IMR-90 (cell line): ENCODE measurements around the gene CGNL1. TPM values are rescaled to one million over a fixed set of nuclear protein-coding genes. Genes with fewer than 3 reads are reported as not detected.
A peak's percentile ranks its signal among the peaks of the same experiment; 100 is the strongest.

Source experiments
- ATAC-seq: fragments of 200-7000 bp; cut with Tn5 transposase; 2 replicates; pipeline ENCODE4 v1.9.1; 2020; ENCODE audit warnings: low read depth, mild to moderate bottlenecking, moderate library complexity
- BruUV-seq: library from RNA; stranded (reverse); fragments of 400-500 nt; replicated peaks from 2 replicates; lab custom pipeline; 2021; lab: Mats Ljungman, UMichigan
- CTCF ChIA-PET: fragments of 300-600 bp; formaldehyde crosslinking; extraction: SDS; loops from one replicate; lab custom pipeline; 2021; ENCODE audit warnings: antibody characterized with exemption; lab: Yijun Ruan, JAX
- POLR2A ChIA-PET: fragments of 300-600 bp; sonication (Branson Sonifier 250); formaldehyde crosslinking; loops from one replicate; lab custom pipeline; 2022; ENCODE audit warnings: antibody characterized with exemption; ENCODE audit not compliant: unreplicated experiment; lab: Charles Lee
- DNase-seq: peaks from one replicate; pipeline ENCODE4 v3.0.0; 2013
- H2AFZ ChIP-seq: replicated peaks from 2 replicates; pipeline ENCODE3; 2013; ENCODE audit warnings: low read length, mild to moderate bottlenecking; ENCODE audit not compliant: poor library complexity
- H2AK5ac ChIP-seq: 2 replicates; pipeline ENCODE4 v1.6.1; 2013; ENCODE audit warnings: low read depth, low read length, inconsistent platforms
- H2AK9ac ChIP-seq: replicated peaks from 2 replicates; pipeline ENCODE3; 2013; ENCODE audit warnings: mild to moderate bottlenecking, low read depth, low read length, moderate library complexity; ENCODE audit not compliant: poor library complexity
- H2BK120ac ChIP-seq: 2 replicates; pipeline ENCODE4 v1.6.1; 2013; ENCODE audit warnings: low read depth, low read length, inconsistent platforms
- H2BK15ac ChIP-seq: 3 replicates; pipeline ENCODE4 v1.6.1; 2013; ENCODE audit warnings: low read depth, low read length, inconsistent platforms
- H2BK20ac ChIP-seq: 2 replicates; pipeline ENCODE4 v1.6.1; 2013; ENCODE audit warnings: low read depth, mild to moderate bottlenecking, inconsistent platforms, low read length, moderate library complexity
- H2BK5ac ChIP-seq: 2 replicates; pipeline ENCODE4 v1.6.1; 2013; ENCODE audit warnings: mild to moderate bottlenecking, low read depth, low read length, inconsistent platforms; ENCODE audit not compliant: poor library complexity, severe bottlenecking
- H3K14ac ChIP-seq: replicated peaks from 2 replicates; pipeline ENCODE4 v1.6.1; 2013; ENCODE audit warnings: low read depth, low read length, inconsistent platforms
- H3K18ac ChIP-seq: 2 replicates; pipeline ENCODE4 v1.6.1; 2013; ENCODE audit warnings: low read depth, low read length, control low read depth
- H3K23ac ChIP-seq: 2 replicates; pipeline ENCODE4 v1.6.1; 2013; ENCODE audit warnings: low read depth, low read length, inconsistent platforms
- H3K27ac ChIP-seq: 2 replicates; pipeline ENCODE4 v1.5.1; 2013; ENCODE audit warnings: mild to moderate bottlenecking, control low read depth, low read length; ENCODE audit not compliant: insufficient read depth
- H3K27me3 ChIP-seq: 2 replicates; pipeline ENCODE4 v1.6.1; 2013; ENCODE audit warnings: low read length; ENCODE audit not compliant: control insufficient read depth, insufficient read depth
- H3K36me3 ChIP-seq: 2 replicates; pipeline ENCODE4 v1.6.1; 2013; ENCODE audit warnings: low read length, mixed read lengths; ENCODE audit not compliant: control insufficient read depth, insufficient read depth
- H3K4ac ChIP-seq: 2 replicates; pipeline ENCODE4 v1.6.1; 2013; ENCODE audit warnings: low read depth, low read length, inconsistent platforms
- H3K4me1 ChIP-seq: 2 replicates; pipeline ENCODE4 v1.6.1; 2013; ENCODE audit warnings: low read length, mixed read lengths; ENCODE audit not compliant: control insufficient read depth, insufficient read depth
- H3K4me2 ChIP-seq: 2 replicates; pipeline ENCODE4 v1.6.1; 2013; ENCODE audit warnings: low read depth, mild to moderate bottlenecking, control low read depth, low read length, moderate library complexity
- H3K4me3 ChIP-seq: 2 replicates; pipeline ENCODE4 v1.5.1; 2013; ENCODE audit warnings: low read depth, mild to moderate bottlenecking, control low read depth, low read length, moderate library complexity; ENCODE audit not compliant: insufficient read depth
- H3K56ac ChIP-seq: 2 replicates; pipeline ENCODE4 v1.6.1; 2013; ENCODE audit warnings: low read length, inconsistent platforms; ENCODE audit not compliant: insufficient read depth; ENCODE audit errors: extremely low read depth
- H3K79me1 ChIP-seq, 2 experiments: 2 replicates each; pipeline ENCODE4 v1.6.1; 2013; ENCODE audit warnings: low read length in 2 of 2, inconsistent platforms in 1 of 2, low read depth in 1 of 2
- H3K9ac ChIP-seq: 2 replicates; pipeline ENCODE4 v1.6.1; 2013; ENCODE audit warnings: low read depth, low read length, control low read depth
- H3K9me1 ChIP-seq: 2 replicates; pipeline ENCODE4 v1.6.1; 2013; ENCODE audit warnings: low read length, inconsistent platforms; ENCODE audit not compliant: insufficient read depth
- H3K9me3 ChIP-seq: 2 replicates; pipeline ENCODE4 v1.6.1; 2013; ENCODE audit warnings: low read length; ENCODE audit not compliant: control insufficient read depth, insufficient read depth
- H4K20me1 ChIP-seq: 2 replicates; pipeline ENCODE4 v1.6.1; 2013; ENCODE audit warnings: low read length, inconsistent platforms; ENCODE audit not compliant: insufficient read depth
- H4K5ac ChIP-seq: 2 replicates; pipeline ENCODE4 v1.6.1; 2013; ENCODE audit warnings: mild to moderate bottlenecking, low read depth, low read length, control low read depth
- H4K8ac ChIP-seq, 2 experiments: 2 replicates each; pipeline ENCODE4 v1.6.1; 2013; ENCODE audit warnings: low read depth in 2 of 2, low read length in 2 of 2, control low read depth in 1 of 2, inconsistent platforms in 1 of 2
- H4K91ac ChIP-seq: 2 replicates; pipeline ENCODE4 v1.6.1; 2013; ENCODE audit warnings: low read depth, low read length, inconsistent platforms; ENCODE audit not compliant: insufficient read depth
- BHLHE40 ChIP-seq: fragments of 150-350 bp; IDR thresholded peaks from 2 replicates; pipeline ENCODE4 v1.6.1; 2016; ENCODE audit warnings: mild to moderate bottlenecking, low read depth, low read length
- CEBPB ChIP-seq: IDR thresholded peaks from 2 replicates; pipeline ENCODE4 v1.6.1; 2012; ENCODE audit warnings: low read depth, low read length, improper control_type of control experiment
- CHD1 ChIP-seq: IDR thresholded peaks from 2 replicates; pipeline ENCODE4 v1.6.1; 2012; ENCODE audit warnings: low read depth, low read length, improper control_type of control experiment
- CTCF ChIP-seq: conservative IDR thresholded peaks from 2 replicates; pipeline ENCODE4 v1.5.1; 2012; ENCODE audit warnings: mild to moderate bottlenecking, low read depth, low read length, improper control_type of control experiment
- ELK1 ChIP-seq: fragments of 150-350 bp; IDR thresholded peaks from 2 replicates; pipeline ENCODE4 v1.6.1; 2016; ENCODE audit warnings: low read depth, mild to moderate bottlenecking, low read length, moderate library complexity, borderline replicate concordance
- FOS ChIP-seq: fragments of 150-350 bp; IDR thresholded peaks from 2 replicates; pipeline ENCODE4 v1.6.1; 2016; ENCODE audit warnings: low read depth, low read length
- MAFK ChIP-seq: IDR thresholded peaks from 2 replicates; pipeline ENCODE4 v1.6.1; 2012; ENCODE audit warnings: low read depth, low read length, improper control_type of control experiment
- MAZ ChIP-seq: IDR thresholded peaks from 2 replicates; pipeline ENCODE4 v1.6.1; 2012; ENCODE audit warnings: low read depth, mild to moderate bottlenecking, low read length, improper control_type of control experiment, moderate library complexity, borderline replicate concordance
- MXI1 ChIP-seq: IDR thresholded peaks from 2 replicates; pipeline ENCODE4 v1.6.1; 2012; ENCODE audit warnings: low read depth, mild to moderate bottlenecking, low read length, moderate library complexity, borderline replicate concordance
- NFE2L2 ChIP-seq: fragments of 150-350 bp; IDR thresholded peaks from 2 replicates; pipeline ENCODE4 v1.6.1; 2016; ENCODE audit warnings: low read depth, mild to moderate bottlenecking, low read length
- POLR2A ChIP-seq: IDR thresholded peaks from 2 replicates; pipeline ENCODE4 v1.6.1; 2012; ENCODE audit warnings: mild to moderate bottlenecking, low read depth, low read length
- RAD21 ChIP-seq: IDR thresholded peaks from 2 replicates; pipeline ENCODE4 v1.6.1; 2012; ENCODE audit warnings: low read length, improper control_type of control experiment
- RCOR1 ChIP-seq: IDR thresholded peaks from 2 replicates; pipeline ENCODE4 v1.6.1; 2012; ENCODE audit warnings: mild to moderate bottlenecking, low read length, improper control_type of control experiment; ENCODE audit not compliant: insufficient replicate concordance
- RFX5 ChIP-seq: IDR thresholded peaks from 2 replicates; pipeline ENCODE4 v1.8.0; 2012; ENCODE audit warnings: low read depth, mild to moderate bottlenecking, low read length, moderate library complexity
- SMC3 ChIP-seq: fragments of 150-350 bp; IDR thresholded peaks from 2 replicates; pipeline ENCODE4 v1.6.1; 2016; ENCODE audit warnings: low read depth, mild to moderate bottlenecking, antibody characterized with exemption, low read length, moderate library complexity
- USF2 ChIP-seq: fragments of 150-350 bp; IDR thresholded peaks from 2 replicates; pipeline ENCODE4 v1.6.1; 2017; ENCODE audit warnings: mild to moderate bottlenecking, antibody characterized with exemption, low read length, low read depth
- WGBS, 2 experiments: methylation state at CpG; one replicate each; pipeline versions ENCODE4 v1.1.5 to v1.1.7; 2013; ENCODE audit warnings: missing lambda C conversion rate in 2 of 2; ENCODE audit not compliant: insufficient read length in 1 of 2; ENCODE audit errors: extremely low coverage in 2 of 2; 5-methylcytosine and 5-hydroxymethylcytosine counted together
- dilution Hi-C: fragments of 300-500 bp; cut with HindIII; formaldehyde crosslinking; loops from one replicate; pipeline ENCODE4 v1.14.3; 2018; ENCODE audit warnings: low sequenced_read_pairs; ENCODE audit not compliant: unreplicated experiment
- in situ Hi-C: fragments of 300-500 bp; cut with MboI; formaldehyde crosslinking; loops from 3 replicates; pipeline ENCODE4 v1.14.3; 2019; ENCODE audit warnings: low sequenced_read_pairs, inconsistent platforms, mixed read lengths
- intact Hi-C: fragments of 100-400 bp; cut with micrococcal nuclease; formaldehyde crosslinking; loops from 2 replicates; pipeline ENCODE4 v1.10.0; 2022
- polyA plus RNA-seq, 3 experiments: library from polyadenylated mRNA; depleted of rRNA; stranded (reverse); fragments of >200 nt; gene quantifications; 2 replicates each; pipeline ENCODE4 v1.2.3, GENCODE V29; 2012; ENCODE audit warnings: low replicate concordance in 1 of 3
- total RNA-seq: library from RNA; depleted of rRNA; stranded (reverse); fragments of >200 nt; gene quantifications from 2 replicates; pipeline ENCODE4 v1.2.3, GENCODE V29; 2012

The CGNL1 gene
- total and polyA plus RNA-seq, 2 of the 4 experiments (the other 2 are of a cell fraction) = 0.07 to 0.18 TPM

GRCh38 chr15:57440799-57441198 lies 64.5 kb downstream of the CGNL1 start:
- Histone ChIP-seq H2BK15ac (no peak overlapping the region), H3K9me1 (no peaks in the 10 kb centered on the region), H3K27ac (no peak overlapping the region), H2AFZ (no peak overlapping the region), H4K8ac (no peak overlapping the region), H4K5ac (no peak overlapping the region), H3K18ac (no peak overlapping the region), H2BK5ac (no peak overlapping the region), H2BK20ac (no peak overlapping the region), H3K14ac (no peak overlapping the region), H2AK5ac (no peak overlapping the region), H3K4me2 (no peak overlapping the region), H3K36me3 (no peaks in the 10 kb centered on the region), H3K4me3 (no peak overlapping the region), H3K4me1 (no peaks in the 10 kb centered on the region), H3K9me3 (no peaks in the 10 kb centered on the region), H3K79me1 (no peaks in the 10 kb centered on the region), H3K56ac (no peak overlapping the region), H4K20me1 (no peaks in the 10 kb centered on the region), H3K27me3 (peaks cover 4% of the 10 kb centered on the region; the same call in 1 of the 2 replicates), H2AK9ac (no peak overlapping the region), H4K91ac (no peak overlapping the region), H3K4ac (no peak overlapping the region), H3K23ac (no peak overlapping the region), H3K9ac (no peak overlapping the region), H2BK120ac (no peak overlapping the region)
- POLR2A ChIA-PET = no interaction called here
- TF ChIP-seq RCOR1 = no peak
- no peak for TF ChIP-seq CHD1
- no peak for TF ChIP-seq SMC3
- no peak for TF ChIP-seq ELK1
- TF ChIP-seq POLR2A = no peak
- no peak for TF ChIP-seq MXI1
- no peak for TF ChIP-seq FOS
- no peak for TF ChIP-seq CTCF
- no peak for TF ChIP-seq USF2
- TF ChIP-seq MAZ = no peak
- no peak for TF ChIP-seq NFE2L2
- TF ChIP-seq MAFK = no peak
- TF ChIP-seq BHLHE40 = no peak
- no peak for TF ChIP-seq RAD21
- TF ChIP-seq CEBPB = no peak
- no peak for TF ChIP-seq RFX5
- CTCF ChIA-PET = interaction anchor here (0.6 to 0.7 kb wide), 3 partner anchors 20 to 732 kb away, joined by 3 to 4 read pairs (median 3); no protein-coding TSS in a partner anchor
- peak; percentile 84 for DNase-seq
- WGBS, 2 experiments = no CpG with 5 or more reads among the region's 1 CpG
- dilution Hi-C loops (no loop called here), in situ Hi-C loops (no loop called here), intact Hi-C loops (no loop called here)
- ATAC-seq = peak; percentile 75
- no TSS peak for BruUV-seq
